GM21619 (cell line): ENCODE results near the gene CALML6.

Source experiments
- ATAC-seq: cut with Tn5 transposase; IDR thresholded peaks from one replicate; pipeline ENCODE4 v1.9.1; 2021; ENCODE audit not compliant: unreplicated experiment

The CALML6 gene

GRCh38 chr1:1891349-1892078 lies 23.5 kb upstream of the CALML6 start:
- peak; percentile 28 for ATAC-seq

GRCh38 chr1:1892079-1892762 lies 22.8 kb upstream of the CALML6 start:
- ATAC-seq = no peak

GRCh38 chr1:1892763-1893120 lies 22.3 kb upstream of the CALML6 start:
- no peak for ATAC-seq

GRCh38 chr1:1893291-1893985 lies 21.6 kb upstream of the CALML6 start:
- no peak for ATAC-seq

GRCh38 chr1:1893997-1894353 lies 21.1 kb upstream of the CALML6 start:
- ATAC-seq = no peak

GRCh38 chr1:1894354-1895059 lies 20.6 kb upstream of the CALML6 start:
- no peak for ATAC-seq

- no peak for ATAC-seq
Observed at GRCh38 chr1:1895060-1895418, 20.0 kb upstream of the CALML6 start.

- ATAC-seq = no peak
Observed at GRCh38 chr1:1895456-1896336, 19.4 kb upstream of the CALML6 start.

- no peak for ATAC-seq
Observed at GRCh38 chr1:1898246-1898933, 16.7 kb upstream of the CALML6 start.

GRCh38 chr1:1899266-1899966 lies 15.6 kb upstream of the CALML6 start:
- no peak for ATAC-seq

GRCh38 chr1:1899967-1900327 lies 15.1 kb upstream of the CALML6 start:
- no peak for ATAC-seq

- ATAC-seq = no peak
Observed at GRCh38 chr1:1900883-1901640, 14.0 kb upstream of the CALML6 start.

- no peak for ATAC-seq
Observed at GRCh38 chr1:1901641-1902294, 13.3 kb upstream of the CALML6 start.

GRCh38 chr1:1903224-1903623 lies 11.8 kb upstream of the CALML6 start:
- no peak for ATAC-seq

GRCh38 chr1:1906185-1907097 lies 8.6 kb upstream of the CALML6 start:
- ATAC-seq = no peak

GRCh38 chr1:1907098-1907736 lies 7.8 kb upstream of the CALML6 start:
- ATAC-seq = no peak

GRCh38 chr1:1908506-1908791 lies 6.6 kb upstream of the CALML6 start:
- ATAC-seq = no peak
